GM12892 (cell line): Measurements from ENCODE around the gene PHLDB3.

ENCODE experiments used
- POLR2A ChIP-seq: IDR thresholded peaks from 2 replicates; pipeline ENCODE4 v1.6.1; 2011; ENCODE audit warnings: low read depth, low read length, control low read depth
- POLR2AphosphoS5 ChIP-seq: IDR thresholded peaks from 2 replicates; pipeline ENCODE4 v1.6.1; 2011; ENCODE audit warnings: low read depth, low read length, control low read depth

DNA sequence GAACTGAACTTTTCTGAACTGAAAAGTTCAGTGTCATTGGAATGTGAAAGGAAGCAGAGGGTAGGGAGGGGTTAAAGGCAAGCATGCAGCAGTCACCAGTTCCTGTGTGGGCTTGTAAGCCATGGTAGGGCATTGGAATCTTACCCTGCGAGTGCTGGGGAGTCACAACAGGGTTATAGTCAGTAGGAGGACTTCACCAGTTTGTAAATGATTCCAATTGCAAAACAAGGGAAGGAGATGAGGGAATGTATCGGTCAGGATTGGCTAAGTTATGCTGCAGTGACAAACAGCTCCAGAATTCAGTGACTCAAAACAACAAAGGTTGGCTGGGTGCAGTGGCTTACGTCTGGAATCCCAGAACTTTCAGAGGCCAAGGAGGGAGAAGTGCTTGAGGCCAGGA lies 52.0 kb downstream of the PHLDB3 start:
- TF ChIP-seq POLR2AphosphoS5 (no peak), POLR2A (no peak)
